ENCODE measurements around the gene HELZ2. TPM values are rescaled to one million over a fixed set of nuclear protein-coding genes. Genes with fewer than 3 reads are reported as not detected.

HELZ2 gene
- total and polyA plus RNA-seq, 2 of the 4 experiments (the other 2 are of a cell fraction) = 4.7 to 10.6 TPM

DNA sequence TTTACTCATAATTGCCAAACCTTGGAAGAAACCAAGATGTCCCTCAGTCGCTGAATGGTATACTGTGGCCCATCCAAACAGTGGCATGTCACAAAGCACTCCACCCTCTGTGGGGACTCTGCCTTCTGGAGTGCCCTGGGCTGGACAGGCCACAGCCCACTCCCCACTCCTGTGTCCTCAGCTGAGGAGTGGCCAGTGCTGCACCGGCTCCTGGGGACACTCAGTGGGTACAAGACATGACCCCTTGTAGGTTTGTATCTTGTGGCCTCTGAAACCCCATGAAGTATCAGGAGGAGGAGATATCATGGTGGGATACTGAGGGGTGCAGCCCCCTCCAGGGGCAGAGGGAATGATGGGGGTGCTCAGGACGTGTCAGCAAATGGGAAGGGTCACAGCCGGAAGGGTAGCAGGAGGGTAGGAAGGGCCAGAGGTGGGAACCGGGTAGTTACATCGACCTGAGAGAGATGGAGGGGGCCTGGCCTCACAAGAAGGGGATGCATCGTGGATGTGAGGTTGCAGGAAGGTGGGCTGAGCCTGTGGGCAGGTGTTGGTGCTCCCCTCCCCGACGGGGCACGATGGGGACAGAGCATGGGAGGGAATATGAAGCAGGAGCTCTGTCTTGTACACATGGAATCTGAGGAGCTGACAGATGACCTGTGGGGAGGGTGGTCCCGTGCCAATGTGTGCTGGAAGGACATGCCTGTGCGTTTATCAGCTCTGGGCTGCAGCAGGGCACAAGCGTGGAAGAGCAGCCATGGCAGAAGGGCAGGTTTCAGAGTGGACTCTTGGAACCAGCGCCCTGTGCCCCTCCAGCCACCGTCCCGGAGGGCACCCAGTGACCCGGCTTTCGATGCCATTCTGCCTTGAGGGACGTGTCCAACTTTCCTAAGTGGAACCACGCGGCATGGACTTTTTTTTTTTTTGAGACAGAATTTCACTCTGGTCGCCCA is 11.9 kb upstream of the HELZ2 start:
- ChIA-PET POLR2A (ENCODE audit: unreplicated experiment) (no interaction called here), CTCF (no interaction called here)
- Histone ChIP-seq H3K9me1 (ENCODE audit: insufficient read depth, low read length) (peaks cover 2% of the 10 kb centered on the region; the same call in 1 of the 2 replicates), H3K4me1 (ENCODE audit: control insufficient read depth, insufficient read depth, low read length) (no peaks in the 10 kb centered on the region), H3K36me3 (ENCODE audit: control insufficient read depth, insufficient read depth, low read length) (peaks cover 21% of the 10 kb centered on the region), H2BK15ac (ENCODE audit: low read depth, low read length) (no peak overlapping the region), H3K9me3 (ENCODE audit: control insufficient read depth, insufficient read depth, low read length) (no peaks in the 10 kb centered on the region), H2BK5ac (ENCODE audit: low read depth, low read length, poor library complexity, severe bottlenecking) (no peak overlapping the region), H3K23ac (ENCODE audit: low read depth, low read length) (no peak overlapping the region), H3K18ac (ENCODE audit: low read depth, low read length) (no peak overlapping the region), H2AK5ac (ENCODE audit: low read depth, low read length) (no peak overlapping the region), H3K56ac (ENCODE audit: extremely low read depth, insufficient read depth, low read length) (no peak overlapping the region), H3K79me1 (ENCODE audit: low read depth in 1 of 2, low read length in 2 of 2) (peaks cover 0 to under 1% of the 10 kb centered on the region in 2 experiments; a peak in 1 of 4 replicates), H4K8ac (ENCODE audit: low read depth in 2 of 2, low read length in 2 of 2) (no peak overlapping the region), H4K20me1 (ENCODE audit: insufficient read depth, low read length) (no peaks in the 10 kb centered on the region; the same call in none of the 2 replicates), H3K14ac (replicated peaks; ENCODE audit: low read depth, low read length) (no peak overlapping the region), H4K91ac (ENCODE audit: insufficient read depth, low read depth, low read length) (no peak overlapping the region), H3K9ac (ENCODE audit: low read depth, low read length) (no peak overlapping the region), H3K4me2 (ENCODE audit: low read depth, low read length) (no peak overlapping the region), H2AK9ac (replicated peaks; ENCODE audit: low read depth, low read length, poor library complexity) (no peak overlapping the region), H4K5ac (ENCODE audit: low read depth, low read length) (no peak overlapping the region), H3K4me3 (ENCODE audit: insufficient read depth, low read depth, low read length) (no peak overlapping the region), H3K27ac (ENCODE audit: insufficient read depth, low read length) (no peak overlapping the region), H2AFZ (replicated peaks; ENCODE audit: low read length, poor library complexity) (no peak overlapping the region), H3K27me3 (ENCODE audit: control insufficient read depth, insufficient read depth, low read length) (no peaks in the 10 kb centered on the region), H2BK20ac (ENCODE audit: low read depth, low read length) (no peak overlapping the region), H2BK120ac (ENCODE audit: low read depth, low read length) (no peak overlapping the region), H3K4ac (ENCODE audit: low read depth, low read length) (no peak overlapping the region)
- no TSS peak for BruUV-seq (replicated peaks)
- intact Hi-C loops (cut with micrococcal nuclease) (no loop called here), dilution Hi-C loops (cut with HindIII; ENCODE audit: low sequenced_read_pairs, unreplicated experiment) (no loop called here), in situ Hi-C loops (cut with MboI; ENCODE audit: low sequenced_read_pairs) (no loop called here)
- WGBS, 2 experiments (ENCODE audit: extremely low coverage in 2 of 2, insufficient read length in 1 of 2) = 94% methylated on average over 6 of the region's 22 CpGs; no CpG with 5 or more reads in 1 of the 2 experiments
- ATAC-seq (ENCODE audit: low read depth) (no peak), DNase-seq (no peak)
- TF ChIP-seq RFX5 (IDR thresholded peaks at IDR 0.05; ENCODE audit: low read depth, low read length) = no peak
- TF ChIP-seq, protein P1, sequence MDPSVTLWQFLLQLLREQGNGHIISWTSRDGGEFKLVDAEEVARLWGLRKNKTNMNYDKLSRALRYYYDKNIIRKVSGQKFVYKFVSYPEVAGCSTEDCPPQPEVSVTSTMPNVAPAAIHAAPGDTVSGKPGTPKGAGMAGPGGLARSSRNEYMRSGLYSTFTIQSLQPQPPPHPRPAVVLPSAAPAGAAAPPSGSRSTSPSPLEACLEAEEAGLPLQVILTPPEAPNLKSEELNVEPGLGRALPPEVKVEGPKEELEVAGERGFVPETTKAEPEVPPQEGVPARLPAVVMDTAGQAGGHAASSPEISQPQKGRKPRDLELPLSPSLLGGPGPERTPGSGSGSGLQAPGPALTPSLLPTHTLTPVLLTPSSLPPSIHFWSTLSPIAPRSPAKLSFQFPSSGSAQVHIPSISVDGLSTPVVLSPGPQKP (IDR thresholded peaks at IDR 0.05; ENCODE audit: borderline replicate concordance, low read depth, low read length) = no peak
- no peak for TF ChIP-seq BHLHE40 (IDR thresholded peaks at IDR 0.05; ENCODE audit: low read depth, low read length)
- TF ChIP-seq, protein P2, sequence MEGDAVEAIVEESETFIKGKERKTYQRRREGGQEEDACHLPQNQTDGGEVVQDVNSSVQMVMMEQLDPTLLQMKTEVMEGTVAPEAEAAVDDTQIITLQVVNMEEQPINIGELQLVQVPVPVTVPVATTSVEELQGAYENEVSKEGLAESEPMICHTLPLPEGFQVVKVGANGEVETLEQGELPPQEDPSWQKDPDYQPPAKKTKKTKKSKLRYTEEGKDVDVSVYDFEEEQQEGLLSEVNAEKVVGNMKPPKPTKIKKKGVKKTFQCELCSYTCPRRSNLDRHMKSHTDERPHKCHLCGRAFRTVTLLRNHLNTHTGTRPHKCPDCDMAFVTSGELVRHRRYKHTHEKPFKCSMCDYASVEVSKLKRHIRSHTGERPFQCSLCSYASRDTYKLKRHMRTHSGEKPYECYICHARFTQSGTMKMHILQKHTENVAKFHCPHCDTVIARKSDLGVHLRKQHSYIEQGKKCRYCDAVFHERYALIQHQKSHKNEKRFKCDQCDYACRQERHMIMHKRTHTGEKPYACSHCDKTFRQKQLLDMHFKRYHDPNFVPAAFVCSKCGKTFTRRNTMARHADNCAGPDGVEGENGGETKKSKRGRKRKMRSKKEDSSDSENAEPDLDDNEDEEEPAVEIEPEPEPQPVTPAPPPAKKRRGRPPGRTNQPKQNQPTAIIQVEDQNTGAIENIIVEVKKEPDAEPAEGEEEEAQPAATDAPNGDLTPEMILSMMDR (conservative IDR thresholded peaks at IDR 0.05; ENCODE audit: low read depth, low read length) = no peak
- no peak for TF ChIP-seq CHD1 (IDR thresholded peaks at IDR 0.05; ENCODE audit: low read depth, low read length)
- no peak for TF ChIP-seq NFE2L2 (IDR thresholded peaks at IDR 0.05; ENCODE audit: low read depth, low read length)
- TF ChIP-seq MAZ (IDR thresholded peaks at IDR 0.05; ENCODE audit: borderline replicate concordance, low read depth, low read length) = no peak
- TF ChIP-seq RCOR1 (IDR thresholded peaks at IDR 0.05; ENCODE audit: insufficient replicate concordance, low read length) = no peak
- TF ChIP-seq MAFK (IDR thresholded peaks at IDR 0.05; ENCODE audit: low read depth, low read length) = no peak
- no peak for TF ChIP-seq SMC3 (IDR thresholded peaks at IDR 0.05; ENCODE audit: low read depth, low read length)
- TF ChIP-seq CEBPB (IDR thresholded peaks at IDR 0.05; ENCODE audit: low read depth, low read length) = no peak
- TF ChIP-seq POLR2A (IDR thresholded peaks at IDR 0.05; ENCODE audit: low read depth, low read length) = no peak
- no peak for TF ChIP-seq FOS (IDR thresholded peaks at IDR 0.05; ENCODE audit: low read depth, low read length)
- no peak for TF ChIP-seq RAD21 (IDR thresholded peaks at IDR 0.05; ENCODE audit: low read length)
